Esophagus squamous epithelium (tissue), 4 donors: ENCODE measurements around the gene GRAMD4.

Experiments used
- POLR2A ChIP-seq, 4 donors: fragments of 450-650 bp; IDR thresholded peaks; one replicate each; pipeline ENCODE4 v1.6.1; 2017; ENCODE audit warnings: antibody characterized with exemption in 4 of 4, mild to moderate bottlenecking in 4 of 4, moderate library complexity in 3 of 4
- TF ChIP-seq, protein P1 (sequence below), 6 experiments: fragments of 450-650 bp in 4 of 6; fragments of 200-600 bp in 2 of 6; sonication (generic) in 2 of 6; IDR thresholded peaks; one replicate each; pipeline ENCODE4 v1.5.1; 2016 to 2019; ENCODE audit warnings: antibody characterized with exemption in 6 of 6, mild to moderate bottlenecking in 4 of 6, moderate library complexity in 4 of 6

DNA sequence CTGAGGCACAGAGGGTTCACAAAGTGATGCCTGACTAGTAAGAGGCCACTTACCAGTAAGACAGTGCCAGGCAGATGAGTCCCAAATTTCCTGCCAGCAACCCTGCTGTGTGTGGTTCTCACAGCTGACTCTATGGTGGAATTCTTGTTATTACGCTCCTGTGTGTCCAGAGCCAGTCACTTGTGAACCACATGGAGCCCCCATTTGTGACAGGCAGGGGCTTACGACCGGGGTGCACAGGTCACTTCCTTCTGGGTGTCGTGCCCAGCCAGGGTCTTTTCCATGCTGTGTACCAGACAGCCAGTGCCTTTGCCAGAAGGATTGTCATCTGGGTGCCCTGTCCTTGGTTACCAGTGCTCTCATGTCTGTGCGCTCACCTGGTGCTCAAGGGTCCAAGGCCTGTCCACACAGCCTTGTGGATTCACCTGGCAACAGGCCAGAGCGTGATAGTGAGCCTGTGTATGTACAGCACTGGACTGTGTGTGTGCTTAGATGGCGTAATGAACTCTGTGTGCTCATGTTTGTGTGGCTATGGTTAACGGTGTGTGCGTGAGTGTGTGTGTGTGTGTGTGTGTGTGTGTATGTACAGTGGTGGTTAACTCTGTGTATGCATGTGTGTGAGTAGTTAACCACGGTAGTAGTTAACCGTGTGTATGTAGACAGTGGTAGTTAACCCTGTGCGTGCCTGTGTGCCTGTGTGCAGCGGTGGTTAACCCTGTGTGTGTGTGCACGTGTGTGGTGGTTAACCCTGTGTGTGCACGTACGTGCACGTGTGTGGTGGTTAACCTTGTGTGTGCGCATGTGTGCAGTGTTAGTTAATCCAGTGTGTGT is 18.6 kb downstream of the GRAMD4 start:
- TF ChIP-seq, protein P1, sequence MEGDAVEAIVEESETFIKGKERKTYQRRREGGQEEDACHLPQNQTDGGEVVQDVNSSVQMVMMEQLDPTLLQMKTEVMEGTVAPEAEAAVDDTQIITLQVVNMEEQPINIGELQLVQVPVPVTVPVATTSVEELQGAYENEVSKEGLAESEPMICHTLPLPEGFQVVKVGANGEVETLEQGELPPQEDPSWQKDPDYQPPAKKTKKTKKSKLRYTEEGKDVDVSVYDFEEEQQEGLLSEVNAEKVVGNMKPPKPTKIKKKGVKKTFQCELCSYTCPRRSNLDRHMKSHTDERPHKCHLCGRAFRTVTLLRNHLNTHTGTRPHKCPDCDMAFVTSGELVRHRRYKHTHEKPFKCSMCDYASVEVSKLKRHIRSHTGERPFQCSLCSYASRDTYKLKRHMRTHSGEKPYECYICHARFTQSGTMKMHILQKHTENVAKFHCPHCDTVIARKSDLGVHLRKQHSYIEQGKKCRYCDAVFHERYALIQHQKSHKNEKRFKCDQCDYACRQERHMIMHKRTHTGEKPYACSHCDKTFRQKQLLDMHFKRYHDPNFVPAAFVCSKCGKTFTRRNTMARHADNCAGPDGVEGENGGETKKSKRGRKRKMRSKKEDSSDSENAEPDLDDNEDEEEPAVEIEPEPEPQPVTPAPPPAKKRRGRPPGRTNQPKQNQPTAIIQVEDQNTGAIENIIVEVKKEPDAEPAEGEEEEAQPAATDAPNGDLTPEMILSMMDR (IDR thresholded peaks at IDR 0.05), result no peak
- TF ChIP-seq POLR2A (IDR thresholded peaks at IDR 0.05), result no peak
